GM20000 (cell line): ENCODE data around the gene COLQ.
"Not testable (repeated sequence)": the region's sequence is repeated elsewhere in the genome, so short reads cannot be mapped to it uniquely, and the experiment has no call there.

Experiments used
- DNase-seq: peaks from one replicate; pipeline ENCODE4 v3.0.0; 2012; ENCODE audit warnings: low spot score
- TF ChIP-seq, protein P1 (sequence below): IDR thresholded peaks from 2 replicates; pipeline ENCODE4 v1.5.1; 2012; ENCODE audit warnings: mild to moderate bottlenecking, control low read depth; ENCODE audit errors: extremely low read depth, missing control alignments

Gene COLQ

DNA sequence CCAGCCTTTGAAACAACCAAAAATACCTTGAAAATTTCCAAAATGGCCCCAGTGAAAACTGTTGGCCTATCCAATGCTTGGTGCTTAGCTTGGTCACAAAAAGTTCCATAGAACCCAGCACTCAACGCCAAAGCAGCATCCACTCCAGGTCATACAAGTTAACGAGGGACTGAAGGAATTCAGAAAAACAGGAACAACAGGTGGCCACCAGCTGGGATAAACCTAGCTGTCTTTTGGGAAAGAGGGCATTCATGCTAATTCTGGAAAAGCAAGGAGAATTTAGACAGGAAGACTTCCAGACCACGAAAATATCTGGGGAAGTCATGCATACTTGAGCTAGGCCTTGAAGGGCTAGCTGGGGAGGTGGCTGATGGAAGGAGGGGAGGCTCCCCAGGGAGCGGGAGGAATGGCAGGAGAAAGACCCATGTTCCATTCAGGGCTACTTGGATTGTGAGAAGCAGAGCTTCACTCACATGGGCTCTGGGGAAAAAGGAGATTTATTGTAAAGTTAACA is 28.6 kb downstream of the COLQ start:
- no peak for DNase-seq
- TF ChIP-seq, protein P1, sequence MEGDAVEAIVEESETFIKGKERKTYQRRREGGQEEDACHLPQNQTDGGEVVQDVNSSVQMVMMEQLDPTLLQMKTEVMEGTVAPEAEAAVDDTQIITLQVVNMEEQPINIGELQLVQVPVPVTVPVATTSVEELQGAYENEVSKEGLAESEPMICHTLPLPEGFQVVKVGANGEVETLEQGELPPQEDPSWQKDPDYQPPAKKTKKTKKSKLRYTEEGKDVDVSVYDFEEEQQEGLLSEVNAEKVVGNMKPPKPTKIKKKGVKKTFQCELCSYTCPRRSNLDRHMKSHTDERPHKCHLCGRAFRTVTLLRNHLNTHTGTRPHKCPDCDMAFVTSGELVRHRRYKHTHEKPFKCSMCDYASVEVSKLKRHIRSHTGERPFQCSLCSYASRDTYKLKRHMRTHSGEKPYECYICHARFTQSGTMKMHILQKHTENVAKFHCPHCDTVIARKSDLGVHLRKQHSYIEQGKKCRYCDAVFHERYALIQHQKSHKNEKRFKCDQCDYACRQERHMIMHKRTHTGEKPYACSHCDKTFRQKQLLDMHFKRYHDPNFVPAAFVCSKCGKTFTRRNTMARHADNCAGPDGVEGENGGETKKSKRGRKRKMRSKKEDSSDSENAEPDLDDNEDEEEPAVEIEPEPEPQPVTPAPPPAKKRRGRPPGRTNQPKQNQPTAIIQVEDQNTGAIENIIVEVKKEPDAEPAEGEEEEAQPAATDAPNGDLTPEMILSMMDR, result no peak

DNA sequence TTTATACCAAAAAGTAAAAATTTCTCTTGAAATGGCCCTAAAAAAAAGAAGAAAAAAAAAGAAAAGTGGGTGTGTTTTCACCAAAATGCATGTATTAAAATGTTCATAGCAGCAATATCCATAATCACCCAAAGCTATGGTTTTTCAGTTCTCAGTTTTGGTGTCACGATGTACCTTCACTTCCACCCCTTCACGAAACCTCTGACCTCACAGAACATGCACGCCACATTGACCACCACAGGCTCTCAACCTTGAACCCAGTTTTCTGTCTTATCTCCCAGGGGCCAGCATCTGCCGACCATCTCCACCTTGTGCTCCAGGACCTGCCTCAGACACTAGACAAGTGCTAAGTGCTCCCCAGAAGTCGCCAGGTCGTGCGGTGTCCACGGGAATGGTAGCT is 30.4 kb downstream of the COLQ start:
- peak; percentile 27 for DNase-seq

DNA sequence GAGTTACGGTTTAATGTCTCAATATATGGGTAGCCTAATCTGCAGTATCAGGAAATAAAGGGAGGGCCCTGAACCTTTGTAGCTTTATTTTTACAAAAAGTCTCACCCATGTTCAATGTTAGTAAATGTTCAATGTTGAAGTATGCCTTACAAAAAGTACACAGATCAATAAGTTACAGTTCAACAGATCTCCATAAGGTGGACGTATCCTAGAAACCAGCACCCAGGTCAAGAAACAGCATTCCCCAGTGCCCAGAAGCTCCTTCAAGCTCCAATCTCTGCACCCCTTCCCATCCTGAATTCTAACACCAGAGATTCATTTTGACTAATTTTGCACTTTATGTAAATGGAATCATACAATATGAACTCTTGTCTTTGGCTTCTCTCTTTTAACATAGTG is 31.3 kb downstream of the COLQ start:
- TF ChIP-seq, protein P1, result no peak
- no peak for DNase-seq

More for the DNA sequence above, 30.4 kb downstream of the COLQ start:
- TF ChIP-seq, protein P1, result no peak

DNA sequence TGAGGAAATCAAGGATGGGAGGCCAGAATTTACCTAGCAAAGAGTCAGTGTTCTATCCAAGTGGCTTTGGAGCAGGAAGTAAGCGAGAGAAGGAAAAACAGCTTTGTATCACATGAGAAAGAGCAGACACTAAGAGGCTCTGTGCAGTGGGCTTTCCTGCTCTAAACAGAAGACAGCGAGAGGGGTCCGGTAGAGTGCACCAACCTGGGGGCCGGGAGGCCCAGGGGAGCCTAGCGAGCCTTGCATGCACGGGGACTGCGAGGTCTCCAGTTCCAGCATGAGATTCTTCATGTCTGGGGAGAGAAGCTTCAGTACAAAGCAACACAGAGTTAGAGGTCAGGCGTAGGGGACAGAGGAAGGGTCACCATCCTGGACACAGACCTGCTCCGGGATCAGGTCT is 33.5 kb downstream of the COLQ start:
- no peak for DNase-seq
- TF ChIP-seq, protein P1, result no peak

DNA sequence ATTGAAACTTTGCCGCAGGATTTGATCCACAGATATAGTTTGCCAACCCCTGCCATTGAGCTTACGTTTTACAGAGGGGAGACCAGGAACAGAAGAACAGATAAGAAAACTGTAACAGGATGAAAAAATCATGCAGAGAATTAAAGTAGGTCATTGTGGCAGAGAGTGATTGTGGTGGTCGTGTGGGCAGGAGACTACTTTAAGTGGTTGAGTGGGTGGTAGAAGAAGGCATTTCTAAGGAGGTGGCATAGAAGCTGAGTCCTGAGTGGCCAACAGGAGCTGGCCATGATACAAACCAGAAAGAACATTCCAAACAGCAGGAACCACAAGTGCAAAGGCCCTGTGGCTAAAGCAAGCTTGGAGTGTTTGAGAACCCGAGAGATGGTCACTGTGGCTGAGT is 34.5 kb downstream of the COLQ start:
- no peak for DNase-seq
- TF ChIP-seq, protein P1, result no peak

DNA sequence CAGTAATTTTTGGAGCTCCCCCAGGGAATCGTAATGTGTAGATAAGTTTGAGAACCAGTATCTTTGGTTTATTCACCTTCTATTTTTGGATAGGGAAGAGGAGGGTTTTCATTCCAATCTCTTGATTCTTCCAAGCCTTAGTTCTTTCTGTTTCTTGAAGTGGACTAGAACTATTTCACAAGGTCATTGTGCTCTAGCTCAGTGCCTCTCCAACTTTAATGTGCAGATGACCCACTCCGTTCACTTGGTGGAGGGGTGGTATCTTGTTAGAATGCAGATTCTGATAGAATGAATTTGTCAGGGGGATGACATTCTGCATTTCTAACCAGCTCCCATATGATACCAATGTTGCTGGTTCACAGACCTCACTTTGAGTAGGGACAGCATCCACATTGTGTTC is 35.5 kb downstream of the COLQ start:
- no peak for DNase-seq
- TF ChIP-seq, protein P1, result no peak

DNA sequence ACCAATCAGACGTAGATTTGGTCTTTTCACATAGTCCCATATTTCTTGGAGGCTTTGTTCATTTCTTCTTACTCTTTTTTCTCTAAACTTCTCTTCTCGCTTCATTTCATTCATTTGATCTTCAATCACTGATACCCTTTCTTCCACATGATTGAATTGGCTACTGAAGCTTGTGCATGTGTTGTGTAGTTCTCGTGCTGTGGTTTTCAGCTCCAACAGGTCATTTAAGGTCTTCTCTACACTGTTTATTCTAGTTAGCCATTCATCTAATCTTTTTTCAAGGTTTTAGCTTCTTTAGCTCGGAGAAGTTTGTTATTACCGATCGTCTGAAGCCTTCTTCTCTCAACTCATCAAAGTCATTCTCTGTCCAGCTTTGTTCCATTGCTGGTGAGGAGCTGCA is 37.0 kb downstream of the COLQ start:
- DNase-seq, result not testable (repeated sequence)

DNA sequence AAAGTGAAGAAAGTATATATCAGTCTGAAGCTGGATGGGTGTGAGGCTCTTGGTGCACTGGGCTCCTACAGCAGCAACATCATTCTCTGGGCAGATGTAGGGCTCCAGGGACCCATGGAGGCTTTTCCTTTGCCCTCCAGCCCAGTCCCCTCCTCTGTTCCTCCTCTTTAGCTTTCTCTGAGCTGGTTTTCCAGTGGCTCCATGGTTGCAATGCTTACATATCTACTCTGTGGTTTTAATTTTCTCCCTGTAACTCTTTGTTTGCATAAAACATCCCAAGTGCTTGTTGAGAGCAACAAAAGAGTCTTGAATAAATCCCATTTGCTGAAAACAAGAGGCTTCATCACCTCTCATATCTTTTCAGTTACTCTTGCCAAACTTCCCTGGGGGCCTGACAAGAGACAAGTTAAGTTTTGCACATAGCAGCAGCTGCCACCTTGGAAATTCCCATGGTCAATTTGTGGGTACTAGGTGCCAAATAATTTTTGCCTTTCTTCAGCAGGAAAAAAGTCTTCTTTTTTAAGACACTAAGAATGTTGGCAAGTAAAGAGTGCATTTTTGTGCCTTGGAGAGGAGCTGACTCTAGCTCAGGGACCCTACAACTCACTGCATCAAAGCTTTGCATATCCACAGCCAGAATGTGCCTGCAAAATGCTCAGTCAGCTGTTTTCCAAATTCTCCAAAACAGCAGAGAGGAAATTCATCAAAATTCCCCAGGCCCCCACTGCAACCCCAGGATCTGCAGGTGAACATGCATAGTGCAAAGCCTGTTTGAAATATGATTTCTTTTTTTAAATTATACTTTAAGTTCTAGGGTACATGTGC is 41.9 kb downstream of the COLQ start:
- TF ChIP-seq, protein P1, result no peak
- DNase-seq, result no peak
